ENCODE results near the gene AFF2.

DNA sequence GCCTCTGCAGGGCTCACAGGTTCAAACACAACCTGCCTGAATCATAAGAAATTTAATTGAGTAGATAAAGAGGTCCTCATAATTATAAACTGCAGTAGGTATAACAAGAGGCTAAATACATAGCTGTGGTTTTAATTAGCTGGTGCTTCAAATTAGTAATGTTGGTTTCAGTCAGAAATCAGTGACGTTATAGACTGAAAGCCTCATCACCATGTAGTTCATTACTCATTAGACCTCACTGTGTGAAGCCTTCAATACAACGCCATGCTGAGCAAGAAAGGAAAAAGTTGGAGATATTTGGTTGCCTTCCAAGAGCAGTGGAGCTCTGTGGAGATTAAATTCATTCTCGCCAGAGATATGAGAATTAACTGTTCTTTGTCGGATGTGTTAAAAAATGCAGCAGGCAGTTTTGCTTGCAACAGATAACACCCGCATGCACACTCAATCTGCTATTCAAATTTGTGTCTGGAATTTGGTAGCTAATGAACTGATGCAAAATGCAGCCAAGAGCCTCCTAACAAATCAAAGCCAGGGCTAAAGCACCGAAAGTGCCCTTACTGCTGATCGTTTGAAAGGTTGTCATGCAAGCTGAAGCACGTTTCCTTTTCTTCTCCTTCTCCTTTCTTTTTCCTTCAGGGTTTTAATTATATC is 148.9 kb downstream of the AFF2 start:
- TF ChIP-seq, protein P1, sequence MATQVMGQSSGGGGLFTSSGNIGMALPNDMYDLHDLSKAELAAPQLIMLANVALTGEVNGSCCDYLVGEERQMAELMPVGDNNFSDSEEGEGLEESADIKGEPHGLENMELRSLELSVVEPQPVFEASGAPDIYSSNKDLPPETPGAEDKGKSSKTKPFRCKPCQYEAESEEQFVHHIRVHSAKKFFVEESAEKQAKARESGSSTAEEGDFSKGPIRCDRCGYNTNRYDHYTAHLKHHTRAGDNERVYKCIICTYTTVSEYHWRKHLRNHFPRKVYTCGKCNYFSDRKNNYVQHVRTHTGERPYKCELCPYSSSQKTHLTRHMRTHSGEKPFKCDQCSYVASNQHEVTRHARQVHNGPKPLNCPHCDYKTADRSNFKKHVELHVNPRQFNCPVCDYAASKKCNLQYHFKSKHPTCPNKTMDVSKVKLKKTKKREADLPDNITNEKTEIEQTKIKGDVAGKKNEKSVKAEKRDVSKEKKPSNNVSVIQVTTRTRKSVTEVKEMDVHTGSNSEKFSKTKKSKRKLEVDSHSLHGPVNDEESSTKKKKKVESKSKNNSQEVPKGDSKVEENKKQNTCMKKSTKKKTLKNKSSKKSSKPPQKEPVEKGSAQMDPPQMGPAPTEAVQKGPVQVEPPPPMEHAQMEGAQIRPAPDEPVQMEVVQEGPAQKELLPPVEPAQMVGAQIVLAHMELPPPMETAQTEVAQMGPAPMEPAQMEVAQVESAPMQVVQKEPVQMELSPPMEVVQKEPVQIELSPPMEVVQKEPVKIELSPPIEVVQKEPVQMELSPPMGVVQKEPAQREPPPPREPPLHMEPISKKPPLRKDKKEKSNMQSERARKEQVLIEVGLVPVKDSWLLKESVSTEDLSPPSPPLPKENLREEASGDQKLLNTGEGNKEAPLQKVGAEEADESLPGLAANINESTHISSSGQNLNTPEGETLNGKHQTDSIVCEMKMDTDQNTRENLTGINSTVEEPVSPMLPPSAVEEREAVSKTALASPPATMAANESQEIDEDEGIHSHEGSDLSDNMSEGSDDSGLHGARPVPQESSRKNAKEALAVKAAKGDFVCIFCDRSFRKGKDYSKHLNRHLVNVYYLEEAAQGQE (IDR thresholded peaks at IDR 0.05; ENCODE audit: low read depth, low read length): no peak
- TF ChIP-seq, protein P2, sequence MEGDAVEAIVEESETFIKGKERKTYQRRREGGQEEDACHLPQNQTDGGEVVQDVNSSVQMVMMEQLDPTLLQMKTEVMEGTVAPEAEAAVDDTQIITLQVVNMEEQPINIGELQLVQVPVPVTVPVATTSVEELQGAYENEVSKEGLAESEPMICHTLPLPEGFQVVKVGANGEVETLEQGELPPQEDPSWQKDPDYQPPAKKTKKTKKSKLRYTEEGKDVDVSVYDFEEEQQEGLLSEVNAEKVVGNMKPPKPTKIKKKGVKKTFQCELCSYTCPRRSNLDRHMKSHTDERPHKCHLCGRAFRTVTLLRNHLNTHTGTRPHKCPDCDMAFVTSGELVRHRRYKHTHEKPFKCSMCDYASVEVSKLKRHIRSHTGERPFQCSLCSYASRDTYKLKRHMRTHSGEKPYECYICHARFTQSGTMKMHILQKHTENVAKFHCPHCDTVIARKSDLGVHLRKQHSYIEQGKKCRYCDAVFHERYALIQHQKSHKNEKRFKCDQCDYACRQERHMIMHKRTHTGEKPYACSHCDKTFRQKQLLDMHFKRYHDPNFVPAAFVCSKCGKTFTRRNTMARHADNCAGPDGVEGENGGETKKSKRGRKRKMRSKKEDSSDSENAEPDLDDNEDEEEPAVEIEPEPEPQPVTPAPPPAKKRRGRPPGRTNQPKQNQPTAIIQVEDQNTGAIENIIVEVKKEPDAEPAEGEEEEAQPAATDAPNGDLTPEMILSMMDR (IDR thresholded peaks at IDR 0.05): no peak
- TF ChIP-seq FOSL2 (IDR thresholded peaks at IDR 0.05; ENCODE audit: borderline replicate concordance, low read depth) (no peak), EP300 (IDR thresholded peaks at IDR 0.05; ENCODE audit: borderline replicate concordance in 1 of 2, low read depth in 1 of 2, low read length in 1 of 2) (no peak), RXRA (IDR thresholded peaks at IDR 0.05; ENCODE audit: borderline replicate concordance, low read depth) (no peak), ELF1 (IDR thresholded peaks at IDR 0.05) (no peak), POLR2AphosphoS5 (IDR thresholded peaks at IDR 0.05; ENCODE audit: low read depth, low read length) (no peak), RAD21 (IDR thresholded peaks at IDR 0.05; ENCODE audit: low read length) (no peak), JUND (IDR thresholded peaks at IDR 0.05) (no peak), NRF1 (IDR thresholded peaks at IDR 0.05; ENCODE audit: low read depth, low read length) (no peak)
- TF ChIP-seq, protein P3, sequence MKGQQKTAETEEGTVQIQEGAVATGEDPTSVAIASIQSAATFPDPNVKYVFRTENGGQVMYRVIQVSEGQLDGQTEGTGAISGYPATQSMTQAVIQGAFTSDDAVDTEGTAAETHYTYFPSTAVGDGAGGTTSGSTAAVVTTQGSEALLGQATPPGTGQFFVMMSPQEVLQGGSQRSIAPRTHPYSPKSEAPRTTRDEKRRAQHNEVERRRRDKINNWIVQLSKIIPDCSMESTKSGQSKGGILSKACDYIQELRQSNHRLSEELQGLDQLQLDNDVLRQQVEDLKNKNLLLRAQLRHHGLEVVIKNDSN (IDR thresholded peaks at IDR 0.05; ENCODE audit: borderline replicate concordance, low read depth): no peak
- TF ChIP-seq, protein P4, sequence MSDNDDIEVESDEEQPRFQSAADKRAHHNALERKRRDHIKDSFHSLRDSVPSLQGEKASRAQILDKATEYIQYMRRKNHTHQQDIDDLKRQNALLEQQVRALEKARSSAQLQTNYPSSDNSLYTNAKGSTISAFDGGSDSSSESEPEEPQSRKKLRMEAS (IDR thresholded peaks at IDR 0.05; ENCODE audit: low read depth): no peak

All from SK-N-SH (cell line).